ENCODE results near the gene EVI5. TPM values are rescaled to one million over a fixed set of nuclear protein-coding genes. Genes with fewer than 3 reads are reported as not detected.
A peak's percentile ranks its signal among the peaks of the same experiment; 100 is the strongest.

Gene EVI5
- total RNA-seq, 2 experiments from 2014 or later = 25.7 to 27.9 TPM

- H3K9me3 Mint-ChIP-seq = no peaks in the 10 kb centered on the region
- ATAC-seq = no peak
- H3K4me1 Mint-ChIP-seq (ENCODE audit: low read depth) = peaks cover 2% of the 10 kb centered on the region
- peaks cover 10% of the 10 kb centered on the region for H3K27me3 Mint-ChIP-seq
- ChIA-PET CTCF (no interaction called here), POLR2A (no interaction called here)
- intact Hi-C loops (cut with micrococcal nuclease) = loop anchor here (2.0 kb wide), 1 partner anchor 65 kb away; no protein-coding TSS in a partner anchor
- no peak overlapping the region for H3K27ac Mint-ChIP-seq
- H3K36me3 Mint-ChIP-seq (ENCODE audit: low read depth) = no peaks in the 10 kb centered on the region
- no peak overlapping the region for H3K4me3 Mint-ChIP-seq
- no peak for DNase-seq
- TF ChIP-seq CTCF (IDR thresholded peaks at IDR 0.05) = no peak
Measured at GRCh38 chr1:92820024-92820423, 35.1 kb upstream of the EVI5 start.

- Mint-ChIP-seq H3K27me3 (peaks cover 10% of the 10 kb centered on the region), H3K36me3 (ENCODE audit: low read depth) (no peaks in the 10 kb centered on the region), H3K4me1 (ENCODE audit: low read depth) (peaks cover 2% of the 10 kb centered on the region), H3K9me3 (no peaks in the 10 kb centered on the region), H3K4me3 (no peak overlapping the region), H3K27ac (no peak overlapping the region)
- intact Hi-C loops (cut with micrococcal nuclease) = loop anchor here (5.0 kb wide), 1 partner anchor 71 kb away; no protein-coding TSS in a partner anchor
- CTCF ChIA-PET = interaction anchor here (0.6 to 3.4 kb wide), 28 partner anchors 13 to 934 kb away, joined by 3 to 47 read pairs (median 5); partner anchors contain the start of gene RPL5
- POLR2A ChIA-PET = no interaction called here
- peak; percentile 30 for DNase-seq
- TF ChIP-seq CTCF (IDR thresholded peaks at IDR 0.05) = peak; percentile 72
- peak; percentile 69 for ATAC-seq
Measured at GRCh38 chr1:92817986-92818764, 33.3 kb upstream of the EVI5 start.

DNA sequence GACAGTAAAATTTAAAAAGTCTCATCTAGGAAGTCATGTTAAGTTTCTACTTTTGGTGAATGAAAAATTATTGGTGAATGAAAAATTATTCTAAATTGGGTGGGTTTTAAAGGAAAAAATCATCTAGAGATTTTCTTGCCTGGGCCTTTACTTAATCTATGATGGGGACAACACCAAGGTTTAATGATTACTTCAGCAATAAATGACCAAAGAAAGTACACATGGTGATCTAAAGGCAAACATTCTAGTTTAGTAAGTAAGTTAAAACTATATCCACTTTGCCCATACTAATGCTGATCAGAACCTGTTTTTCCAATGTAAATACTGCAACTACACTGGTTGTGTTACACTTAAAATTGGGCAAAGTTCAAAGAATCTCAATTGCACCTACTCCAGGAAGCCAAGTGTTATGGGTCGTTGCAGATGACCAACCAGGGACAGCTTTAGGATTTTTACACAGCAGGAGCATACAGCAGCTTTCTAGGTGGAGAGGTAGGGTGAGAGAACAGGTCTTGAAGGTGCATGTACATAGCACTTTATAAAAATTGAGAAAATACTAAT, 32.3 kb upstream of the EVI5 start:
- POLR2A ChIA-PET = no interaction called here
- Mint-ChIP-seq H3K36me3 (ENCODE audit: low read depth) (no peaks in the 10 kb centered on the region), H3K27ac (no peak overlapping the region), H3K4me1 (ENCODE audit: low read depth) (no peaks in the 10 kb centered on the region), H3K27me3 (peaks cover 10% of the 10 kb centered on the region), H3K9me3 (no peaks in the 10 kb centered on the region), H3K4me3 (no peak overlapping the region)
- TF ChIP-seq CTCF (IDR thresholded peaks at IDR 0.05) = no peak
- DNase-seq (no peak), ATAC-seq (no peak)
- CTCF ChIA-PET = interaction anchor here (0.8 to 4.4 kb wide), 12 partner anchors 13 to 68 kb away, joined by 3 to 26 read pairs (median 8); partner anchors contain the start of genes EVI5 and RPL5
- intact Hi-C loops (cut with micrococcal nuclease) = loop anchor here (5.0 kb wide), 1 partner anchor 70 kb away; no protein-coding TSS in a partner anchor

DNA sequence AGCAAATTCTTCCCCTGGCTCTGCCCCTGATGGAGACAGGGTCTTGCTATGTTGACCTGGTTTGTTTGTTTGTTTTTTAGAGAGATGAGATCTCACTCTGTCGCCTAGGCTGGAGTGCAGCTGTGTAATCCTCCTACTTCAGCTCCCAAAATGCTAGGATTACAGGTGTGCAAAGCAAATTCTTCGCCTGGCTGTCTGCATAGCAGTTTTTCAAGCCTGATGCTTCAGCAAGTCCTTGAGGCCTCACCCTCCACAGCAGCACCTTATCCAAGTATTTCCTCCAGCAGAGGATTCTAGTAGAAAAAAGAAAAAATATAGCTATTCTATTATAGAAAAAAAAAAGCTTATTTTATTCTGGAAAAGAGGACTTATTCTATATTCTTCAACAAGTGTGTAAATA, 31.8 kb upstream of the EVI5 start:
- H3K27me3 Mint-ChIP-seq = peaks cover 10% of the 10 kb centered on the region
- ChIA-PET POLR2A (no interaction called here), CTCF (interaction anchor here (0.8 to 4.4 kb wide), 7 partner anchors 15 to 68 kb away, joined by 3 to 26 read pairs (median 11); partner anchors contain the start of genes EVI5 and RPL5)
- intact Hi-C loops (cut with micrococcal nuclease) = loop anchor here (5.0 kb wide), 1 partner anchor 69 kb away; no protein-coding TSS in a partner anchor
- H3K36me3 Mint-ChIP-seq (ENCODE audit: low read depth) = no peaks in the 10 kb centered on the region
- no peaks in the 10 kb centered on the region for H3K9me3 Mint-ChIP-seq
- TF ChIP-seq CTCF (IDR thresholded peaks at IDR 0.05) = no peak
- ATAC-seq = no peak
- H3K27ac Mint-ChIP-seq = no peak overlapping the region
- no peak overlapping the region for H3K4me3 Mint-ChIP-seq
- no peaks in the 10 kb centered on the region for H3K4me1 Mint-ChIP-seq (ENCODE audit: low read depth)
- no peak for DNase-seq

DNA sequence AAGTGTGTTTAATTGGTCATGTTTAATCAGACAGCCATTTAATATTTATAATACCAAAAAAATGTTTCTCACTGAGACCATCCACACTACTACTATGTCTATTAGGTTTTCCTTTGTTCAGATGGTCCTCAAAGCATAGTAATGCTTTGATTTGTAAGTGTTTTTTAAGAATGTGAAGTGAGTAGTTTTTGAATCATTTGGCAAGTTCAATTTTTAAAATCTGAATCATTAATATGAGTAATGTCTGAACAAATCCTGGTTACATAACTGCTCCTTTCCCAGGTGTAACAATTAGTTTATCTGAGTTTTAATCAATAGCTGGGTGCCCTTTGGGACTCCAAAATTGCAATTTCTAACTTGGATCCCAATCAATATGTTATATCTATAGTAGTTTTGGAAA, 23.5 kb upstream of the EVI5 start:
- ATAC-seq (no peak), DNase-seq (no peak)
- ChIA-PET CTCF (interaction anchor here (1.0 kb wide), 1 partner anchor 13 kb away, joined by 3 read pairs; no protein-coding TSS in a partner anchor), POLR2A (interaction anchor here (0.7 kb wide), 1 partner anchor 51 kb away, joined by 3 read pairs; no protein-coding TSS in a partner anchor)
- peaks cover 2% of the 10 kb centered on the region for H3K4me1 Mint-ChIP-seq (ENCODE audit: low read depth)
- TF ChIP-seq CTCF (IDR thresholded peaks at IDR 0.05) = no peak
- intact Hi-C loops (cut with micrococcal nuclease) = no loop called here
- H3K27ac Mint-ChIP-seq = no peak overlapping the region
- H3K36me3 Mint-ChIP-seq (ENCODE audit: low read depth) = no peaks in the 10 kb centered on the region
- H3K9me3 Mint-ChIP-seq = no peaks in the 10 kb centered on the region
- H3K27me3 Mint-ChIP-seq = no peaks in the 10 kb centered on the region
- H3K4me3 Mint-ChIP-seq = no peak overlapping the region

Measured in activated CD8-positive, alpha-beta T cell treated with anti-CD3 and anti-CD28 coated beads for 36 hours (primary cell).